Measurements from ENCODE around the gene HOXB4. TPM values are rescaled to one million over a fixed set of nuclear protein-coding genes. Genes with fewer than 3 reads are reported as not detected.

HOXB4 gene
- polyA plus RNA-seq, 2 donors, result 1.8 to 4.2 TPM

DNA sequence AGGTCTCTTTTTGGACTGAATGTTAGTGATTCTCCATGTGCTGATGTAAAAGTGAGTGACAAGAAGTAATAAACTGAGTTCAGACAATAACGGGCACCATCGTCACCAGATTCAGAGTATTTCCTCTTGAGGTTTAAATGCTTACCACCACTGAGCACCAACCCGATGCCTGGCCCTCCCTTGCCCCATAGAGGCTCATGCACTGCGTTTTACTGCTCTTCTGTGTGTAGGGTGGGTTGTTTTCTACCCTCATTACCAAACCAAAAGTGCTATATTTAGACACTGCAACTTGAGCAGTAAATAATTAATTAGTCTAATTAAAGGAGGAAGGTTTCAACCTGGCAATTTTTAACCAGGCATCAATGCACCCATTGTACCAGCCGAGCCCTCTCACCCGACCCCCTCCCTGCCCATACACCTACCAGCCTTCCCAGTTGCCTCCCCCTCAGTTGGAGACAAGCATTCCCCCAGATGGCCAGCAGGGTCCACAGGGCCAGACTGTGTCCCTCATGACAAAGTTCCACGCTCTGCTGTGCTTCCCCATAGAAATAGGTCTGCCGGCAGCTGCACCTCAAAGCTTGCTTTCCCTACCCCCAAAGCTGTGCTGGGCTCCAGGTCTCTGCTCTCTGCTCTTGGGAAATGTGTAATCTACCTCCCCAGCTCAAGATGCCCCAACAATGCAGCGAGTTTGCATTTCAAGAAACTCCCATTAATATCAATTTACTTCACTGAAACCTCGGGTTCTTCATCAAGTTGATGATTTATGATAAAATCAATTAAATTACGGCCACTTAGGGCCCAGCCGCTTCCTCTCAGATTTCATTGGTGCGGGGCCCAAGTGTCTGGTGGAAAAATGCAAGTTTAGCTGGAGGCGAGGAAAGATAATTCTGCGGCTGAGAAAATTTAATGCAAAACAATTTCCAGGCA is 16.0 kb downstream of the HOXB4 start:
- 46 to 55% methylated on average over 15 of the region's 15 CpGs for WGBS, 2 donors
- Histone ChIP-seq H3K36me3 (ENCODE audit: control insufficient read depth in 2 of 2, insufficient read depth in 2 of 2, low read length in 1 of 2) (no peaks in the 10 kb centered on the region), H3K4me3 (ENCODE audit: low read depth in 1 of 2, low read length in 2 of 2) (no peak overlapping the region), H3K9me3 (ENCODE audit: control insufficient read depth in 2 of 2, insufficient read depth in 1 of 2, low read depth in 1 of 2, low read length in 1 of 2) (no peaks in the 10 kb centered on the region), H3K4me1 (ENCODE audit: control insufficient read depth in 2 of 2, insufficient read depth in 2 of 2, low read length in 1 of 2) (peaks cover 11 to 15% of the 10 kb centered on the region in 2 donors), H3K27me3 (ENCODE audit: control insufficient read depth in 1 of 2, insufficient read depth in 2 of 2, low read length in 2 of 2) (no peaks in the 10 kb centered on the region), H3K27ac (ENCODE audit: low read depth in 2 of 2, low read length in 1 of 2) (peak overlapping the region; percentile 16 to 61)

DNA sequence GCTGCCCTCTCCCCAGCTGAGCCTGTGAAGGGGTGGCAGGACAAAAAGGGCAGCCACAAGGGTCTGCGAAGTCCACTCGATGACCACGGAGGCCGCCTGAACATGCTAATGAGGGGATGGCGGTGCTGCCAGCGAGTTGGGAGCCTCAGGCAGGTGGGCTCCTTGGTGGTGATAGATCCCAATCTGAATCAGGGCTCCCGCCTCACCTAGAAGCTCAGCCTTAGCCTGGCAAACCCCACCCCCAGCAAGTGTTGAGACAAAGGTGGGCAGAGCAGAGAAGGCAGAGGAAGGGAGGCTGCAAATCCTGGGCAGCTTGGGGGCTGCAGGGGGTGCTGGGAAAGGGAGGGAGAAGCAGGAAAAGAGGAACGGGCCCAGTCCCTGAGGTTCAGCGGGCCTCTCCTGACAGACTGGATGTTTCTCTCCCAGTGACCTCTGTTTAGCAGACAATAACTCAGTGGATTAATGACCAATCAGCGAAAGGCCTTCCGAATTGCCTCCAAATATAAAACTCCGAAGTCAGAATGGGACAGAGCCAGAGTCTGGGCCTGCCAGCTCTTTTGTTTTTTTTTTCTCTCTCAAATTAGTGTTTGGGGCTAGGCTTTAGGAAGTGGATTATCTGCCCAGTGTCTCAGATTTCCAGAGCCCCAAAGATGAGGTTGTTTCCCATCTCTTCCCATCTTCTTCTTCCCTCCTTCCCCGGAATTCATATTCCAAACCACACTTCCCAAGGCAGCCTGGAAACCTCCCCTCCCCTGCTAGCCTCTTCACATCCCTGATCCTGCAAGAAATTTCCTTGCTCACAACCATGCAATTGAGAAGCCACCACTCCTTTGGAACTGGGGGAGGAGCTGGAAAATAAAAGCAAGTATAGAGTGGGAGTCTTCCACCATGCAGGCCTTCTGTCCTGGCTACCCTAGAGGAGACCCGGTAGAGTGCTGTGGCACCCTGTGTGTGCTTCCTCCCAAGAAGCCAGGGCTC is 18.0 kb downstream of the HOXB4 start:
- WGBS, 2 donors, result 51 to 56% methylated on average over 14 of the region's 14 CpGs
- no peak overlapping the region for H3K4me3 ChIP-seq (ENCODE audit: low read depth in 1 of 2, low read length in 2 of 2)
- peaks cover 8 to 15% of the 10 kb centered on the region in 2 donors for H3K4me1 ChIP-seq (ENCODE audit: control insufficient read depth in 2 of 2, insufficient read depth in 2 of 2, low read length in 1 of 2)
- no peaks in the 10 kb centered on the region for H3K9me3 ChIP-seq (ENCODE audit: control insufficient read depth in 2 of 2, insufficient read depth in 1 of 2, low read depth in 1 of 2, low read length in 1 of 2)
- peak overlapping the region; percentile 68 to 72 for H3K27ac ChIP-seq (ENCODE audit: low read depth in 2 of 2, low read length in 1 of 2)
- no peaks in the 10 kb centered on the region for H3K27me3 ChIP-seq (ENCODE audit: control insufficient read depth in 1 of 2, insufficient read depth in 2 of 2, low read length in 2 of 2)
- no peaks in the 10 kb centered on the region for H3K36me3 ChIP-seq (ENCODE audit: control insufficient read depth in 2 of 2, insufficient read depth in 2 of 2, low read length in 1 of 2)

DNA sequence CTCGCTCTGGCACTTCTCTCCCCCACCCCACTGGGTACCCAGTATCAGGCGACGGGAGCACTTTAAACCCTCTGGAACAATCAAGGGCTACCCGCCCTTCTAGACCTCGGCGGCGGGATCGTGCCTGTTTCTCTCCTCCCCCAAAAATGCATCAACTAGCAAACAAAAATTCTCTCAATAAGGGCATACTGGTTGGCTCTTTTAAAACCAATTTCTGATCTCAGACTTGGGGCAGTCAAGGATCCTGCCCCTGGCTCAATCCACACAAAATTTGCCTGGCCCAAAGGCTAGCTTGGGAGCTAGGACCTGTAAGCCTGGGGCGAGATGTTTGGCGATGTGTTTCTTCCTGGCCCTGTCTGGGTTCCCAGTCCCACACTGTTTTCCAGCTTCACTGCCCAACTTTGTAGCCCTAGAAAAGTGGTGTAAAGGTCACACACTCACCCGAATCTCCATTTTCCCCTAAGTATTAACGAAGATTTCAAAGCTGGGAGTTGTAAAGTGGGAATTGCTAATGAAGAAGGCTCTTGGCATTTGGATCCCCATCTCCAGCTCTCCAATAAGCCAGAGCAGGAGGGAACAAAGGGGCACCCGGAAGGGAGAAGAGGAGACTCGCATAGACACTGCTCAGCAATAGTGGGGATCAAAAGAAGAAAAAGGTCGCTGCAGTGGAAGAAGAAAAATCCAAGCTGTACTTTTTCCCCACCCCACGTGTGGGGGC is 18.9 kb downstream of the HOXB4 start:
- Histone ChIP-seq H3K9me3 (ENCODE audit: control insufficient read depth in 2 of 2, insufficient read depth in 1 of 2, low read depth in 1 of 2, low read length in 1 of 2) (no peaks in the 10 kb centered on the region), H3K4me3 (ENCODE audit: low read depth in 1 of 2, low read length in 2 of 2) (peak overlapping the region in 1 of 2 donors; percentile 46), H3K4me1 (ENCODE audit: control insufficient read depth in 2 of 2, insufficient read depth in 2 of 2, low read length in 1 of 2) (peaks cover 8 to 15% of the 10 kb centered on the region in 2 donors), H3K36me3 (ENCODE audit: control insufficient read depth in 2 of 2, insufficient read depth in 2 of 2, low read length in 1 of 2) (no peaks in the 10 kb centered on the region), H3K27ac (ENCODE audit: low read depth in 2 of 2, low read length in 1 of 2) (peak overlapping the region; percentile 68 to 72), H3K27me3 (ENCODE audit: control insufficient read depth in 1 of 2, insufficient read depth in 2 of 2, low read length in 2 of 2) (no peaks in the 10 kb centered on the region)
- 55 to 59% methylated on average over 16 of the region's 16 CpGs for WGBS, 2 donors

DNA sequence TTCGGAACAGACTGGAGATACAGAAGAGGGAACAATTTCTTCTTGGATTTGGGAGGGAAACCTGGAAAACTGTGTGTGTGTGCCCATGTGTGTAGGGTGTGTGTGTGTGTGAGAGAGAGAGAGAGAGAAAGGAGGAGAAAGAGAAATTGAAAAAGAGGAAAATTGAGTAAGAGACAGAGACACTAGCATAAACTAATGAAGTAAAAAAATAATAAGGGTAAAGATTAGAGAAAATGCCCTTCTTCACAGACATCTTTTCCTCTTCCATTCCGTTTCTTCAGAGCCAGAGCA is 19.4 kb downstream of the HOXB4 start:
- Histone ChIP-seq H3K36me3 (ENCODE audit: control insufficient read depth in 2 of 2, insufficient read depth in 2 of 2, low read length in 1 of 2) (no peaks in the 10 kb centered on the region), H3K4me1 (ENCODE audit: control insufficient read depth in 2 of 2, insufficient read depth in 2 of 2, low read length in 1 of 2) (peaks cover 8 to 13% of the 10 kb centered on the region in 2 donors), H3K27ac (ENCODE audit: low read depth in 2 of 2, low read length in 1 of 2) (peak overlapping the region; percentile 72 to 91), H3K27me3 (ENCODE audit: control insufficient read depth in 1 of 2, insufficient read depth in 2 of 2, low read length in 2 of 2) (no peaks in the 10 kb centered on the region), H3K9me3 (ENCODE audit: control insufficient read depth in 2 of 2, insufficient read depth in 1 of 2, low read depth in 1 of 2, low read length in 1 of 2) (no peaks in the 10 kb centered on the region), H3K4me3 (ENCODE audit: low read depth in 1 of 2, low read length in 2 of 2) (peak overlapping the region; percentile 33 to 46)
- WGBS, 2 donors, result 61 to 67% methylated on average over 2 of the region's 2 CpGs

DNA sequence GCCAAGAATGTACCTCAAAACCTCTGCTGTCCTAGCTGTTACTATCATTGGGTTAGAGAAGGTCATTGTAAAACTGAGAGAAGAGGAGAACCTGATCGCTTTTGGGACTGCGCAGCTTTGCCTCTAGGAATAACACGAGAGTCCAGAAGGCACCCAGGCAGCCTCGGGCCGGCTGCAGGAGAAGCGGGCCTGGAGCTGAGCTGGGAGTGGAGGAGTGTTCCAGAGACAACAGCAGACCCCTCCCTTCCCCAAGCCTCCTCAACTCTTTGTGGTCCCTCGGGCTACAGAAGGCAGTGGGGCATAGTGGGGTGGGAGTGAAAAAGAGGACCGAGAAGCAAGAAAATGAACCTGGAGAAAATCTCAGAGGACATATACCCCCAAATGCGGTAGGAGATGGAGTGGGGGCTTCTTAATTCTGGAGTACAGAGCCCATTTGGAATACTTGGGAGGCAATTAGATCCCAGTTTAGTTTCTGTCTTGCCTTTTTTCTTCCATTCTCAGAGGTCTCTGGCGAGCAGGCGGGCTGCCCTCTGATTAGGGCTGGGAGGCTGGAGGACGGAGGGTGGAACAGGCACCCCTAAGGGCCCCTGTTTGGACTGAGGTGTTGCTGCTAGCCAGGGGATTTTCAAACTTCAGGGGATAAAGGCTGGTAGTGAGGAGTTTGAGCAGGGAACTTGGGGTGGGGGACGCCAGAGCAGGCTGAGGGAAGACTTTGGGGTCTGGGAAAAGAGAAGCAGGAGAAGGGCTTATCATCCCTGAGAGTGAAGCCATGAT is 19.9 kb downstream of the HOXB4 start:
- Histone ChIP-seq H3K27me3 (ENCODE audit: control insufficient read depth in 1 of 2, insufficient read depth in 2 of 2, low read length in 2 of 2) (no peaks in the 10 kb centered on the region), H3K4me3 (ENCODE audit: low read depth in 1 of 2, low read length in 2 of 2) (peak overlapping the region; percentile 33 to 46)

DNA sequence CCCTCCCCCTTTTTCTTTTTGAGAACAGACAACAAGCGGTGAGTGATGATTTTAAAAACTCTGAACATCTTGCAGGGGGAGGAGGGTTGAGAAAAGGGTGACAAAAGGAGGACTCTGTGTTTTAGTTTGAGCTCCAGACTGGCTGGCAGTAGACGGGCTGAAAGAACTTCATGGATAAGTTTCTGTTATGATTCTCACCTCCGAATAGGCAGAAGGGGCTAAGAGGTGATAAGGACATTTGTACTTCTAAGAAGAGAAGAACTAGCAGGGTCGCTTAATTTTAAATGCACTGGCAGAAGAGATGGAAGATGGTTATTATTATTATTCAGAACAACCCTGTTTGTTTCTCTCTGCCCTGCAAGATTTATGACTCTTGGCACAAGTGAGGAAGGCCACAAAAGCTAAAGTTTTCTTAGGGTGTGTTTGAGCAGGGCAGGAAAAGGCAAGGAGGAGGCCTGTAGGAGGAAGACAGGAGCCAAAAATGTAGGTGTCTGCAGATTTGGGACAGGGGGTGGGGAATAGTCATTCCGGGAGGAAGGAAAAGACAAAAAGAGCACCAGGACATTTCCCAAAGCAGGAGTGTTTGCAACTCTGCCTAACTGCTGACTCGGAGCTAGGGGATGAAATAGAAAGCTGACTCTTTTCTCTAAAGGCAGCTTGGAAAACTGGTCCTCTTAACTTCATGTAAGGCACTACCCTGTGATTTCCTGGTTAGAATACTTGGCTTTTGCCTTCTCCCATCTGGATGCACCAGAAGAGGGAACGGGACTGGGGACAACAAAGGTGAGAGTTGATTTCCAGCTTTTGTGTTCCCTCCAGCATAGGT is 21.4 kb downstream of the HOXB4 start:
- Histone ChIP-seq H3K27ac (ENCODE audit: low read depth in 2 of 2, low read length in 1 of 2) (peak overlapping the region; percentile 90 to 91), H3K4me1 (ENCODE audit: control insufficient read depth in 2 of 2, insufficient read depth in 2 of 2, low read length in 1 of 2) (peaks cover 7 to 10% of the 10 kb centered on the region in 2 donors), H3K9me3 (ENCODE audit: control insufficient read depth in 2 of 2, insufficient read depth in 1 of 2, low read depth in 1 of 2, low read length in 1 of 2) (no peaks in the 10 kb centered on the region), H3K4me3 (ENCODE audit: low read depth in 1 of 2, low read length in 2 of 2) (peak overlapping the region; percentile 28 to 46), H3K36me3 (ENCODE audit: control insufficient read depth in 2 of 2, insufficient read depth in 2 of 2, low read length in 1 of 2) (no peaks in the 10 kb centered on the region), H3K27me3 (ENCODE audit: control insufficient read depth in 1 of 2, insufficient read depth in 2 of 2, low read length in 2 of 2) (no peaks in the 10 kb centered on the region)
- WGBS, 2 donors, result 27 to 33% methylated on average over 7 of the region's 7 CpGs

More for the DNA sequence above, 19.9 kb downstream of the HOXB4 start:
- peaks cover 4 to 13% of the 10 kb centered on the region in 2 donors for H3K4me1 ChIP-seq (ENCODE audit: control insufficient read depth in 2 of 2, insufficient read depth in 2 of 2, low read length in 1 of 2)
- H3K27ac ChIP-seq (ENCODE audit: low read depth in 2 of 2, low read length in 1 of 2), result peak overlapping the region; percentile 67 to 91
- no peaks in the 10 kb centered on the region for H3K36me3 ChIP-seq (ENCODE audit: control insufficient read depth in 2 of 2, insufficient read depth in 2 of 2, low read length in 1 of 2)
- H3K9me3 ChIP-seq (ENCODE audit: control insufficient read depth in 2 of 2, insufficient read depth in 1 of 2, low read depth in 1 of 2, low read length in 1 of 2), result no peaks in the 10 kb centered on the region
- 62 to 65% methylated on average over 13 of the region's 13 CpGs for WGBS, 2 donors

DNA sequence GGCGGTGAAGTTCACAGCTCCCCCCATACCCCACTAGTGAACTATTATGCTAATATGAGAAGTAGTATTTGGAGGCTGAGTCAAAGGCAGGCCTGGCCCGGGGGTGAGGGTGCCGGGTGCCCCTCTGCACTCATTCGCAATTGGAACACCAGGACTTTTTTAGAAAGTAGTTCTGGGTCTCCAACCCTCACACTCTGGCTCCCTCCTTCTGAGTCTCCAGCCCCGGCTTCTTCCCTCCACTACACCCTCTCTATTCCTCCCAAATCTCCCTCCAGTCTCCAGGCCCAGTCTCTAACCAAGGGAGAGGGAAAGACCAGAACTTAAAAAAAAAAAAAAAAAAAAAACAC is 21.9 kb downstream of the HOXB4 start:
- WGBS, 2 donors, result 51 to 62% methylated on average over 5 of the region's 5 CpGs
- no peaks in the 10 kb centered on the region for H3K27me3 ChIP-seq (ENCODE audit: control insufficient read depth in 1 of 2, insufficient read depth in 2 of 2, low read length in 2 of 2)
- no peaks in the 10 kb centered on the region for H3K36me3 ChIP-seq (ENCODE audit: control insufficient read depth in 2 of 2, insufficient read depth in 2 of 2, low read length in 1 of 2)
- H3K9me3 ChIP-seq (ENCODE audit: control insufficient read depth in 2 of 2, insufficient read depth in 1 of 2, low read depth in 1 of 2, low read length in 1 of 2), result no peaks in the 10 kb centered on the region
- peak overlapping the region in 1 of 2 donors; percentile 55 for H3K4me3 ChIP-seq (ENCODE audit: low read depth in 1 of 2, low read length in 2 of 2)
- H3K4me1 ChIP-seq (ENCODE audit: control insufficient read depth in 2 of 2, insufficient read depth in 2 of 2, low read length in 1 of 2), result peaks cover 7 to 10% of the 10 kb centered on the region in 2 donors
- H3K27ac ChIP-seq (ENCODE audit: low read depth in 2 of 2, low read length in 1 of 2), result peak overlapping the region; percentile 89 to 91

Data from esophagus (tissue), 2 donors.